Measurements from ENCODE around the gene SIRT1. TPM values are rescaled to one million over a fixed set of nuclear protein-coding genes. Genes with fewer than 3 reads are reported as not detected.

Gene SIRT1
- total and polyA plus RNA-seq, 9 of the 15 experiments (the other 6 are each of a cell fraction or from before 2014, with no cell fraction given) = 7.8 to 25.8 (median 19.1) TPM

- TF ChIP-seq TAF1 (IDR thresholded peaks at IDR 0.05; ENCODE audit: control insufficient read depth, extremely low read depth, insufficient read depth, low read length, severe bottlenecking) = peak; percentile 95
- TF ChIP-seq MTA1 (IDR thresholded peaks at IDR 0.05; ENCODE audit: borderline replicate concordance) = peak; percentile 30; the same call in 1 of the 2 replicates
- 0 out of 2 replicates have a peak, but pooled peaks have one; percentile 42 for TF ChIP-seq HIVEP1 (CRISPR knock-in tag; IDR thresholded peaks at IDR 0.05)
- TF ChIP-seq FOSL1 (tag; conservative IDR thresholded peaks at IDR 0.05) = peak; percentile 77
- TF ChIP-seq PBX2 (CRISPR knock-in tag; IDR thresholded peaks at IDR 0.05; ENCODE audit: low read depth) = no peak
- no peak for TF ChIP-seq PBX2 (tag; conservative IDR thresholded peaks at IDR 0.05; ENCODE audit: low read depth)
- TF ChIP-seq CBX2 (IDR thresholded peaks at IDR 0.05; ENCODE audit: insufficient read depth, low read length, poor library complexity, severe bottlenecking) = no peak
- peak; percentile 96 for TF ChIP-seq SOX6 (IDR thresholded peaks at IDR 0.05)
- no peak for TF ChIP-seq U2AF2 (optimal IDR thresholded peaks at IDR 0.05; ENCODE audit: low read depth, low read length)
- peak; percentile 86 to 97; a peak in 2 of 4 replicates for TF ChIP-seq NONO (IDR thresholded peaks at IDR 0.05; ENCODE audit: low read depth in 2 of 2, low read length in 1 of 2)
- TF ChIP-seq CREM (IDR thresholded peaks at IDR 0.05; ENCODE audit: low read depth) = peak; percentile 83
- peak; percentile 76 for TF ChIP-seq RB1 (IDR thresholded peaks at IDR 0.05; ENCODE audit: low read depth)
- TF ChIP-seq, protein P1, sequence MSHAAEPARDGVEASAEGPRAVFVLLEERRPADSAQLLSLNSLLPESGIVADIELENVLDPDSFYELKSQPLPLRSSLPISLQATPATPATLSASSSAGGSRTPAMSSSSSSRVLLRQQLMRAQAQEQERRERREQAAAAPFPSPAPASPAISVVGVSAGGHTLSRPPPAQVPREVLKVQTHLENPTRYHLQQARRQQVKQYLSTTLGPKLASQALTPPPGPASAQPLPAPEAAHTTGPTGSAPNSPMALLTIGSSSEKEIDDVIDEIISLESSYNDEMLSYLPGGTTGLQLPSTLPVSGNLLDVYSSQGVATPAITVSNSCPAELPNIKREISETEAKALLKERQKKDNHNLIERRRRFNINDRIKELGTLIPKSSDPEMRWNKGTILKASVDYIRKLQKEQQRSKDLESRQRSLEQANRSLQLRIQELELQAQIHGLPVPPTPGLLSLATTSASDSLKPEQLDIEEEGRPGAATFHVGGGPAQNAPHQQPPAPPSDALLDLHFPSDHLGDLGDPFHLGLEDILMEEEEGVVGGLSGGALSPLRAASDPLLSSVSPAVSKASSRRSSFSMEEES (CRISPR knock-in tag; IDR thresholded peaks at IDR 0.05) = peak; percentile 100
- peak; percentile 75 for TF ChIP-seq GABPB1 (CRISPR knock-in tag; IDR thresholded peaks at IDR 0.05)
- no peak for TF ChIP-seq CREBBP (IDR thresholded peaks at IDR 0.05; ENCODE audit: low read depth, low read length)
- peak; percentile 100 for TF ChIP-seq MNT (conservative IDR thresholded peaks at IDR 0.05)
- TF ChIP-seq PHF8 (IDR thresholded peaks at IDR 0.05; ENCODE audit: borderline replicate concordance, low read length) = peak; percentile 95
- 0 out of 2 replicates have a peak, but pooled peaks have one; percentile 8 for TF ChIP-seq ZNF41 (CRISPR knock-in tag; conservative IDR thresholded peaks at IDR 0.05)
- peak in 1 of 2 experiments; percentile 87 for TF ChIP-seq TBL1XR1 (IDR thresholded peaks at IDR 0.05; ENCODE audit: low read length in 2 of 2)
- TF ChIP-seq ZFP1 (CRISPR knock-in tag; IDR thresholded peaks at IDR 0.05) = no peak
- TF ChIP-seq KAT7 (CRISPR knock-in tag; IDR thresholded peaks at IDR 0.05; ENCODE audit: borderline replicate concordance) = peak; percentile 92; the same call in 1 of the 2 replicates
- peak; percentile 94 for TF ChIP-seq EP400 (IDR thresholded peaks at IDR 0.05)
- TF ChIP-seq ZBED1 (IDR thresholded peaks at IDR 0.05) = peak; percentile 47; the same call in 1 of the 2 replicates
- TF ChIP-seq E2F3 (CRISPR knock-in tag; IDR thresholded peaks at IDR 0.05) = peak; percentile 62; the same call in 1 of the 2 replicates
These were observed at the start of gene SIRT1 (continued) for GRCh38 chr10:67884313-67884841.

Data from K562 (cell line).